ENCODE results near the gene AURKAIP1. TPM values are rescaled to one million over a fixed set of nuclear protein-coding genes. Genes with fewer than 3 reads are reported as not detected.
A peak's percentile ranks its signal among the peaks of the same experiment; 100 is the strongest.

The AURKAIP1 gene
- total RNA-seq, 2 donors from 2014 or later, result 159 to 162 TPM

GRCh38 chr1:1330366-1331067, 44.5 kb downstream of the AURKAIP1 start:
- Mint-ChIP-seq H3K27ac (no peak overlapping the region), H3K4me1 (no peaks in the 10 kb centered on the region), H3K9me3 (no peaks in the 10 kb centered on the region), H3K4me3 (no peak overlapping the region), H3K36me3 (ENCODE audit: low read depth) (peaks cover 2% of the 10 kb centered on the region), H3K27me3 (ENCODE audit: insufficient read depth) (no peaks in the 10 kb centered on the region)
- DNase-seq, result no peak
- 88 to 99% methylated on average over 10 to 15 of the region's 15 CpGs for WGBS, 2 experiments (ENCODE audit: insufficient coverage in 1 of 2, insufficient read length in 1 of 2)
- Histone ChIP-seq H3K4me1 (ENCODE audit: control insufficient read depth, insufficient read depth, low read length) (no peaks in the 10 kb centered on the region), H3K27ac (ENCODE audit: low read depth, low read length) (peak overlapping the region; percentile 24), H3K27me3 (ENCODE audit: control insufficient read depth, insufficient read depth, low read length, poor library complexity, severe bottlenecking) (no peaks in the 10 kb centered on the region), H3K36me3 (ENCODE audit: control insufficient read depth, insufficient read depth, low read length) (no peaks in the 10 kb centered on the region), H3K4me3 (ENCODE audit: low read length) (no peak overlapping the region), H3K9me3 (ENCODE audit: control insufficient read depth, low read length) (no peaks in the 10 kb centered on the region), H3K9ac (ENCODE audit: extremely low read depth, low read length, poor library complexity, severe bottlenecking) (no peak overlapping the region)
- no peak for TF ChIP-seq CTCF (conservative IDR thresholded peaks at IDR 0.05)

- no peaks in the 10 kb centered on the region for H3K27me3 ChIP-seq (ENCODE audit: control insufficient read depth, insufficient read depth, low read length, poor library complexity, severe bottlenecking)
- H3K4me1 ChIP-seq (ENCODE audit: control insufficient read depth, insufficient read depth, low read length), result no peaks in the 10 kb centered on the region
- H3K4me3 ChIP-seq (ENCODE audit: low read length), result no peak overlapping the region
- no peaks in the 10 kb centered on the region for H3K9me3 ChIP-seq (ENCODE audit: control insufficient read depth, low read length)
- H3K9ac ChIP-seq (ENCODE audit: extremely low read depth, low read length, poor library complexity, severe bottlenecking), result no peak overlapping the region
- Mint-ChIP-seq H3K4me3 (no peak overlapping the region), H3K36me3 (ENCODE audit: low read depth) (no peaks in the 10 kb centered on the region), H3K27me3 (ENCODE audit: insufficient read depth) (no peaks in the 10 kb centered on the region), H3K9me3 (no peaks in the 10 kb centered on the region), H3K4me1 (no peaks in the 10 kb centered on the region), H3K27ac (no peak overlapping the region)
- no peaks in the 10 kb centered on the region for H3K36me3 ChIP-seq (ENCODE audit: control insufficient read depth, insufficient read depth, low read length)
- no peak for TF ChIP-seq CTCF (conservative IDR thresholded peaks at IDR 0.05)
- WGBS, 2 experiments (ENCODE audit: insufficient coverage in 1 of 2, insufficient read length in 1 of 2), result 93 to 94% methylated on average over 56 to 58 of the region's 58 CpGs
- no peak for DNase-seq
- no peak overlapping the region for H3K27ac ChIP-seq (ENCODE audit: low read depth, low read length)
Observed at GRCh38 chr1:1329304-1330210, 45.5 kb downstream of the AURKAIP1 start.

GRCh38 chr1:1328254-1328653, 46.8 kb downstream of the AURKAIP1 start:
- Histone ChIP-seq H3K27ac (ENCODE audit: low read depth, low read length) (no peak overlapping the region), H3K27me3 (ENCODE audit: control insufficient read depth, insufficient read depth, low read length, poor library complexity, severe bottlenecking) (no peaks in the 10 kb centered on the region), H3K4me1 (ENCODE audit: control insufficient read depth, insufficient read depth, low read length) (no peaks in the 10 kb centered on the region), H3K9me3 (ENCODE audit: control insufficient read depth, low read length) (no peaks in the 10 kb centered on the region), H3K36me3 (ENCODE audit: control insufficient read depth, insufficient read depth, low read length) (no peaks in the 10 kb centered on the region), H3K9ac (ENCODE audit: extremely low read depth, low read length, poor library complexity, severe bottlenecking) (no peak overlapping the region), H3K4me3 (ENCODE audit: low read length) (no peak overlapping the region)
- H3K4me3 Mint-ChIP-seq, result no peak overlapping the region
- WGBS, 2 experiments (ENCODE audit: insufficient coverage in 1 of 2, insufficient read length in 1 of 2), result 93 to 99% methylated on average over 11 to 15 of the region's 15 CpGs
- H3K27me3 Mint-ChIP-seq (ENCODE audit: insufficient read depth), result no peaks in the 10 kb centered on the region
- H3K4me1 Mint-ChIP-seq, result peaks cover 4% of the 10 kb centered on the region
- no peak for DNase-seq
- no peak for TF ChIP-seq CTCF (conservative IDR thresholded peaks at IDR 0.05)
- no peak overlapping the region for H3K27ac Mint-ChIP-seq
- no peaks in the 10 kb centered on the region for H3K36me3 Mint-ChIP-seq (ENCODE audit: low read depth)
- H3K9me3 Mint-ChIP-seq, result no peaks in the 10 kb centered on the region
